H1 (cell line): ENCODE data around the gene TSTD2. TPM values are rescaled to one million over a fixed set of nuclear protein-coding genes. Genes with fewer than 3 reads are reported as not detected.

ENCODE experiments used
- ATF2 ChIP-seq: IDR thresholded peaks from 2 replicates; pipeline ENCODE4 v1.6.1; 2012; ENCODE audit warnings: low read length, inconsistent platforms
- BRCA1 ChIP-seq: IDR thresholded peaks from 2 replicates; pipeline ENCODE4 v1.6.1; 2012; ENCODE audit warnings: low read depth, low read length, improper control_type of control experiment
- EP300 ChIP-seq, 2 experiments: IDR thresholded peaks; 1 replicate in 1 of 2; 2 replicates in 1 of 2; pipeline ENCODE4 v1.6.1; 2011 to 2012; ENCODE audit warnings: low read depth in 2 of 2, low read length in 2 of 2, mild to moderate bottlenecking in 2 of 2, borderline replicate concordance in 1 of 2, inconsistent platforms in 1 of 2, moderate library complexity in 1 of 2
- GABPA ChIP-seq: IDR thresholded peaks from 2 replicates; pipeline ENCODE4 v1.6.1; 2011; ENCODE audit warnings: mild to moderate bottlenecking, low read length, moderate library complexity, borderline replicate concordance; ENCODE audit not compliant: insufficient read depth
- JUN ChIP-seq: IDR thresholded peaks from 2 replicates; pipeline ENCODE4 v1.6.1; 2011; ENCODE audit warnings: low read depth, mild to moderate bottlenecking, improper control_type of control experiment, low read length
- KDM4A ChIP-seq: IDR thresholded peaks from one replicate; pipeline ENCODE4 v1.7.1; 2012; ENCODE audit warnings: low read depth, mild to moderate bottlenecking, moderate library complexity, low read length, inconsistent platforms; ENCODE audit not compliant: severe bottlenecking
- MAFK ChIP-seq: IDR thresholded peaks from 2 replicates; pipeline ENCODE4 v1.6.1; 2012; ENCODE audit warnings: low read depth, mild to moderate bottlenecking, improper control_type of control experiment, low read length
- NANOG ChIP-seq: IDR thresholded peaks from 2 replicates; pipeline ENCODE4 v1.6.1; 2011; ENCODE audit warnings: low read length, low read depth, mild to moderate bottlenecking, inconsistent platforms; ENCODE audit not compliant: insufficient read depth, poor library complexity, severe bottlenecking
- PHF8 ChIP-seq: fragments of 200-600 bp; sonication (generic); conservative IDR thresholded peaks from 2 replicates; pipeline ENCODE4 v1.7.1; 2012; ENCODE audit warnings: low read depth, mild to moderate bottlenecking, inconsistent platforms, low read length, moderate library complexity
- POLR2A ChIP-seq, 2 experiments: IDR thresholded peaks; 1 replicate in 1 of 2; 2 replicates in 1 of 2; pipeline ENCODE4 v1.6.1; 2011; ENCODE audit warnings: low read depth in 2 of 2, low read length in 2 of 2, mild to moderate bottlenecking in 2 of 2; ENCODE audit errors: control extremely low read depth in 1 of 2
- POLR2AphosphoS5 ChIP-seq: IDR thresholded peaks from 2 replicates; pipeline ENCODE4 v1.6.1; 2011; ENCODE audit warnings: low read depth, low read length
- RBBP5 ChIP-seq: IDR thresholded peaks from 2 replicates; pipeline ENCODE4 v1.7.1; 2012; ENCODE audit warnings: low read depth, mild to moderate bottlenecking, inconsistent platforms, low read length, moderate library complexity, borderline replicate concordance
- SIX5 ChIP-seq: IDR thresholded peaks from 2 replicates; pipeline ENCODE4 v1.6.1; 2011; ENCODE audit warnings: mild to moderate bottlenecking, low read depth, low read length
- SP4 ChIP-seq: IDR thresholded peaks from 2 replicates; pipeline ENCODE4 v1.6.1; 2012; ENCODE audit warnings: low read length, inconsistent platforms
- SRF ChIP-seq: IDR thresholded peaks from 2 replicates; pipeline ENCODE4 v1.6.1; 2011; ENCODE audit warnings: mild to moderate bottlenecking, low read depth, low read length, moderate library complexity
- TAF7 ChIP-seq: optimal IDR thresholded peaks from 2 replicates; pipeline ENCODE3; 2011; ENCODE audit warnings: low read depth, mild to moderate bottlenecking, inconsistent platforms, low read length, moderate library complexity, borderline replicate concordance
- TBP ChIP-seq: IDR thresholded peaks from 2 replicates; pipeline ENCODE4 v1.6.1; 2011; ENCODE audit warnings: low read depth, low read length, improper control_type of control experiment
- TCF12 ChIP-seq: IDR thresholded peaks from 2 replicates; pipeline ENCODE4 v1.6.1; 2011; ENCODE audit warnings: low read depth, mild to moderate bottlenecking, low read length
- TEAD4 ChIP-seq: IDR thresholded peaks from 2 replicates; pipeline ENCODE4 v1.6.1; 2012; ENCODE audit warnings: low read depth, low read length, inconsistent platforms, mixed read lengths
- USF2 ChIP-seq: IDR thresholded peaks from 2 replicates; pipeline ENCODE4 v1.6.1; 2011; ENCODE audit warnings: low read length, improper control_type of control experiment
- polyA plus RNA-seq, 7 experiments: library from polyadenylated mRNA; depleted of rRNA in 3 of 7; stranded (reverse) in 5 of 7; unstranded in 2 of 7; fragments of >200 nt in 5 of 7; fragments of 200-250 nt in 2 of 7; gene quantifications; 1 replicate in 5 of 7; 2 replicates in 1 of 7; 4 replicates in 1 of 7; pipeline versions ENCODE4 v1.2.1 to v1.2.3, GENCODE V29; 2011 to 2013; ENCODE audit warnings: missing spikeins in 2 of 7, mixed read lengths in 2 of 7
- total RNA-seq: library from RNA; stranded (reverse); fragmentation: NEBNext Ultra II Directional; extraction: Animal tissue kit (Norgen Biotek cat#: 25700); gene quantifications from 2 replicates; pipeline ENCODE4 v1.2.1, GENCODE V29; 2021

Gene TSTD2
- total and polyA plus RNA-seq, 2 of the 8 experiments (the other 6 are each of a cell fraction or from before 2014, with no cell fraction given) = 16.1 to 17.5 TPM

- TF ChIP-seq NANOG (peak; percentile 39), POLR2A (IDR thresholded peaks at IDR 0.05; ENCODE audit: control extremely low read depth in 1 of 2, low read depth in 2 of 2, low read length in 2 of 2) (peak; percentile 64 to 72), RBBP5 (peak; percentile 56; the same call in 1 of the 2 replicates), POLR2AphosphoS5 (peak; percentile 90), KDM4A (peak; percentile 67), PHF8 (peak; percentile 84), TCF12 (no peak), ATF2 (peak; percentile 87), SP4 (peak; percentile 63; the same call in 1 of the 2 replicates), GABPA (0 out of 2 replicates have a peak, but pooled peaks have one; percentile 49), SIX5 (no peak), MAFK (no peak), TBP (peak; percentile 82), SRF (no peak), TAF7 (peak; percentile 28), JUN (no peak), TEAD4 (peak; percentile 60; the same call in 1 of the 2 replicates), USF2 (peak; percentile 68), BRCA1 (peak; percentile 37; the same call in 1 of the 2 replicates), EP300 (IDR thresholded peaks at IDR 0.05; ENCODE audit: borderline replicate concordance in 1 of 2, low read depth in 2 of 2, low read length in 2 of 2) (peak in 1 of 2 experiments; percentile 2; a peak in 1 of 3 replicates)
These were observed at the start of gene TSTD2, which contains the start of gene NCBP1 (continued) for GRCh38 chr9:97632985-97633858.
